ENCODE results near the gene CUL4B. TPM values are rescaled to one million over a fixed set of nuclear protein-coding genes. Genes with fewer than 3 reads are reported as not detected.

CUL4B gene
- total and polyA plus RNA-seq, 10 of the 15 experiments (the other 5 are each of a cell fraction or from before 2014, with no cell fraction given), result 11.0 to 37.3 (median 24.4) TPM

DNA sequence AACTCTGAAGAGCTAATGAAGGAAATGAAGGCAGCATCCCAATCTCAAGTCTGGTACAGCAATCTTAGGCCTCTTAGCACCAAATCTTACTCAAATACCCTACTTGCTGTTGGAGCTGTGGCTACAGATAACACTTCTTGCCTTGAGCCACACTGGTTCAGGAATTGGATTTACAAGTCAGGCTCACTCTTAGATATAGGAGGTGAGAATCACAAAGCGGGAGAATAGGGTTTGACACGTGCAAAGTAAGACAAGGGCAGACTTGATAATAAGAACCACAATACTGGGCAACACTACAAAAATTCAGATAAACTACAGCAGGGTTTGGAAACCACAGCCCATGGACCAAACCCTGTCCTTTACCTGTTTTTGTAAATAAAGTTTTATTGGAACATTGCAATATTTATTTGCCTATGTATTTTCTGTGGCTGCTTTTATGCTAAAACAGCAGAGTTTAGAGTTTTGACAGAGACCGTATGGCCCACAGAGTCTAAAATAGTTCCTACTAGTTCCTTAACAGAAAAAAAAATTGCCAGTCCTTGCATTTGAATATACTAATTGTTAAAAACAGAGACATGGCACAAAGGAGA is 9.3 kb upstream of the CUL4B start:
- DNase-seq (ENCODE audit: low read depth, low spot score) (no peak), ATAC-seq (no peak), FAIRE-seq (no peak)
- ChIA-PET CTCF (no interaction called here), SMC1A (ENCODE audit: uncharacterized antibody, unreplicated experiment) (no interaction called here), POLR2A (no interaction called here), RAD21 (ENCODE audit: unreplicated experiment) (no interaction called here)
- H3K27ac ChIP-seq (ENCODE audit: control insufficient read depth, insufficient read depth), result no peak overlapping the region
- H4K20me1 ChIP-seq (ENCODE audit: control insufficient read depth, insufficient read depth), result no peaks in the 10 kb centered on the region
- H3K36me3 ChIP-seq (ENCODE audit: control insufficient read depth in 2 of 2, insufficient read depth in 2 of 2, low read length in 1 of 2), result no peaks in the 10 kb centered on the region
- no peaks in the 10 kb centered on the region for H3K9me3 ChIP-seq (replicated peaks; ENCODE audit: control insufficient read depth, insufficient read depth, low read length)
- TF ChIP-seq, protein P1, sequence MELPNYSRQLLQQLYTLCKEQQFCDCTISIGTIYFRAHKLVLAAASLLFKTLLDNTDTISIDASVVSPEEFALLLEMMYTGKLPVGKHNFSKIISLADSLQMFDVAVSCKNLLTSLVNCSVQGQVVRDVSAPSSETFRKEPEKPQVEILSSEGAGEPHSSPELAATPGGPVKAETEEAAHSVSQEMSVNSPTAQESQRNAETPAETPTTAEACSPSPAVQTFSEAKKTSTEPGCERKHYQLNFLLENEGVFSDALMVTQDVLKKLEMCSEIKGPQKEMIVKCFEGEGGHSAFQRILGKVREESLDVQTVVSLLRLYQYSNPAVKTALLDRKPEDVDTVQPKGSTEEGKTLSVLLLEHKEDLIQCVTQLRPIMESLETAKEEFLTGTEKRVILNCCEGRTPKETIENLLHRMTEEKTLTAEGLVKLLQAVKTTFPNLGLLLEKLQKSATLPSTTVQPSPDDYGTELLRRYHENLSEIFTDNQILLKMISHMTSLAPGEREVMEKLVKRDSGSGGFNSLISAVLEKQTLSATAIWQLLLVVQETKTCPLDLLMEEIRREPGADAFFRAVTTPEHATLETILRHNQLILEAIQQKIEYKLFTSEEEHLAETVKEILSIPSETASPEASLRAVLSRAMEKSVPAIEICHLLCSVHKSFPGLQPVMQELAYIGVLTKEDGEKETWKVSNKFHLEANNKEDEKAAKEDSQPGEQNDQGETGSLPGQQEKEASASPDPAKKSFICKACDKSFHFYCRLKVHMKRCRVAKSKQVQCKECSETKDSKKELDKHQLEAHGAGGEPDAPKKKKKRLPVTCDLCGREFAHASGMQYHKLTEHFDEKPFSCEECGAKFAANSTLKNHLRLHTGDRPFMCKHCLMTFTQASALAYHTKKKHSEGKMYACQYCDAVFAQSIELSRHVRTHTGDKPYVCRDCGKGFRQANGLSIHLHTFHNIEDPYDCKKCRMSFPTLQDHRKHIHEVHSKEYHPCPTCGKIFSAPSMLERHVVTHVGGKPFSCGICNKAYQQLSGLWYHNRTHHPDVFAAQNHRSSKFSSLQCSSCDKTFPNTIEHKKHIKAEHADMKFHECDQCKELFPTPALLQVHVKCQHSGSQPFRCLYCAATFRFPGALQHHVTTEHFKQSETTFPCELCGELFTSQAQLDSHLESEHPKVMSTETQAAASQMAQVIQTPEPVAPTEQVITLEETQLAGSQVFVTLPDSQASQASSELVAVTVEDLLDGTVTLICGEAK (IDR thresholded peaks at IDR 0.05; ENCODE audit: borderline replicate concordance), result peak; percentile 71
- TF ChIP-seq ZNF274 (IDR thresholded peaks at IDR 0.05; ENCODE audit: insufficient read depth, insufficient read length), result no peak
- 48% methylated on average over 2 of the region's 3 CpGs for WGBS (ENCODE audit: insufficient coverage, insufficient replicate concordance, low lambda C conversion rate, missing lambda C conversion rate)
- no peaks in the 10 kb centered on the region for H3K79me2 ChIP-seq (ENCODE audit: control insufficient read depth, insufficient read depth, low read length)
- BruUV-seq (replicated peaks), result no TSS peak
- no peak overlapping the region for H3K9ac ChIP-seq (ENCODE audit: control insufficient read depth, insufficient read depth, low read length)
- intact Hi-C loops (cut with micrococcal nuclease; ENCODE audit: unreplicated experiment), result no loop called here
- H3K4me1 ChIP-seq (ENCODE audit: control insufficient read depth, insufficient read depth, low read length), result no peaks in the 10 kb centered on the region
- in situ Hi-C loops (cut with MboI), result no loop called here
- H3K27me3 ChIP-seq (replicated peaks in 1 of 2; ENCODE audit: control insufficient read depth in 2 of 2, insufficient read depth in 2 of 2, low read length in 1 of 2), result no peaks in the 10 kb centered on the region
- H3K4me3 ChIP-seq, result no peak overlapping the region
- H3K4me2 ChIP-seq (ENCODE audit: control insufficient read depth, insufficient read depth), result no peak overlapping the region
- H2AFZ ChIP-seq (ENCODE audit: control insufficient read depth, low read depth, low read length), result no peak overlapping the region

DNA sequence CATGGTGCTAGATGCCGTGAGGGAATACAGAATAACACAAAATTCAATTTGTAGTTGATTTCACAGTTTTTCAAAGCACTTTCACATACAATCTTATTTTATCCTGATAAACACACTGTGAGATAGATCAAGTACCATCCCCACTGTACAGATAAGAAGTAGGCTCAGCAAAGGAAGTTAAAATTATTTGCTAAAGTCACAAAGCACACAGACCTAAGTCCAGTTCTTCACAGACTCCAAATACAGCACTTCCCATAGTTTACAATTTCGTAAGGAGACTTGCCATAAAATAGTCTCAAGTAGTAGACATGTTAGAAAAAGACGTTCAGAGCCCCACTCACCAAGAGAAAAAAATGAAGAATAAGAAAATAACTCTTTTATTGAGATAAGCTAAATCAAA is 7.8 kb upstream of the CUL4B start:
- FAIRE-seq, result no peak
- H3K9ac ChIP-seq (ENCODE audit: control insufficient read depth, insufficient read depth, low read length), result no peak overlapping the region
- no peak overlapping the region for H3K4me2 ChIP-seq (ENCODE audit: control insufficient read depth, insufficient read depth)
- no peaks in the 10 kb centered on the region for H3K79me2 ChIP-seq (ENCODE audit: control insufficient read depth, insufficient read depth, low read length)
- DNase-seq (ENCODE audit: low read depth, low spot score), result no peak
- H3K27me3 ChIP-seq (replicated peaks in 1 of 2; ENCODE audit: control insufficient read depth in 2 of 2, insufficient read depth in 2 of 2, low read length in 1 of 2), result no peaks in the 10 kb centered on the region
- ATAC-seq, result no peak
- no peak overlapping the region for H3K4me3 ChIP-seq
- CTCF ChIA-PET, result no interaction called here
- H3K36me3 ChIP-seq (ENCODE audit: control insufficient read depth in 2 of 2, insufficient read depth in 2 of 2, low read length in 1 of 2), result no peaks in the 10 kb centered on the region
- H3K4me1 ChIP-seq (ENCODE audit: control insufficient read depth, insufficient read depth, low read length), result no peaks in the 10 kb centered on the region
- in situ Hi-C loops (cut with MboI) (no loop called here), intact Hi-C loops (cut with micrococcal nuclease; ENCODE audit: unreplicated experiment) (no loop called here)
- SMC1A ChIA-PET (ENCODE audit: uncharacterized antibody, unreplicated experiment), result interaction anchor here (1.0 to 1.6 kb wide), 2 partner anchors 15 to 93 kb away, joined by 3 read pairs; no protein-coding TSS in a partner anchor
- 40% methylated on average over 3 of the region's 3 CpGs for WGBS (ENCODE audit: insufficient coverage, insufficient replicate concordance, low lambda C conversion rate, missing lambda C conversion rate)
- no peak overlapping the region for H2AFZ ChIP-seq (ENCODE audit: control insufficient read depth, low read depth, low read length)
- no peaks in the 10 kb centered on the region for H3K9me3 ChIP-seq (replicated peaks; ENCODE audit: control insufficient read depth, insufficient read depth, low read length)
- no TSS peak for BruUV-seq (replicated peaks)
- RAD21 ChIA-PET (ENCODE audit: unreplicated experiment), result no interaction called here
- H4K20me1 ChIP-seq (ENCODE audit: control insufficient read depth, insufficient read depth), result no peaks in the 10 kb centered on the region
- H3K27ac ChIP-seq (ENCODE audit: control insufficient read depth, insufficient read depth), result no peak overlapping the region
- POLR2A ChIA-PET, result no interaction called here
- TF ChIP-seq BMI1 (IDR thresholded peaks at IDR 0.05; ENCODE audit: borderline replicate concordance) (no peak), ATF7 (IDR thresholded peaks at IDR 0.05; ENCODE audit: low read depth) (no peak), MEF2B (IDR thresholded peaks at IDR 0.05; ENCODE audit: partially characterized antibody, poor library complexity, severe bottlenecking) (no peak), RBBP5 (conservative IDR thresholded peaks at IDR 0.05) (no peak), SIN3A (IDR thresholded peaks at IDR 0.05; ENCODE audit: low read depth, low read length) (no peak)
- TF ChIP-seq, protein P2, sequence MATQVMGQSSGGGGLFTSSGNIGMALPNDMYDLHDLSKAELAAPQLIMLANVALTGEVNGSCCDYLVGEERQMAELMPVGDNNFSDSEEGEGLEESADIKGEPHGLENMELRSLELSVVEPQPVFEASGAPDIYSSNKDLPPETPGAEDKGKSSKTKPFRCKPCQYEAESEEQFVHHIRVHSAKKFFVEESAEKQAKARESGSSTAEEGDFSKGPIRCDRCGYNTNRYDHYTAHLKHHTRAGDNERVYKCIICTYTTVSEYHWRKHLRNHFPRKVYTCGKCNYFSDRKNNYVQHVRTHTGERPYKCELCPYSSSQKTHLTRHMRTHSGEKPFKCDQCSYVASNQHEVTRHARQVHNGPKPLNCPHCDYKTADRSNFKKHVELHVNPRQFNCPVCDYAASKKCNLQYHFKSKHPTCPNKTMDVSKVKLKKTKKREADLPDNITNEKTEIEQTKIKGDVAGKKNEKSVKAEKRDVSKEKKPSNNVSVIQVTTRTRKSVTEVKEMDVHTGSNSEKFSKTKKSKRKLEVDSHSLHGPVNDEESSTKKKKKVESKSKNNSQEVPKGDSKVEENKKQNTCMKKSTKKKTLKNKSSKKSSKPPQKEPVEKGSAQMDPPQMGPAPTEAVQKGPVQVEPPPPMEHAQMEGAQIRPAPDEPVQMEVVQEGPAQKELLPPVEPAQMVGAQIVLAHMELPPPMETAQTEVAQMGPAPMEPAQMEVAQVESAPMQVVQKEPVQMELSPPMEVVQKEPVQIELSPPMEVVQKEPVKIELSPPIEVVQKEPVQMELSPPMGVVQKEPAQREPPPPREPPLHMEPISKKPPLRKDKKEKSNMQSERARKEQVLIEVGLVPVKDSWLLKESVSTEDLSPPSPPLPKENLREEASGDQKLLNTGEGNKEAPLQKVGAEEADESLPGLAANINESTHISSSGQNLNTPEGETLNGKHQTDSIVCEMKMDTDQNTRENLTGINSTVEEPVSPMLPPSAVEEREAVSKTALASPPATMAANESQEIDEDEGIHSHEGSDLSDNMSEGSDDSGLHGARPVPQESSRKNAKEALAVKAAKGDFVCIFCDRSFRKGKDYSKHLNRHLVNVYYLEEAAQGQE (IDR thresholded peaks at IDR 0.05; ENCODE audit: low read depth, low read length), result no peak
- TF ChIP-seq, protein P3, sequence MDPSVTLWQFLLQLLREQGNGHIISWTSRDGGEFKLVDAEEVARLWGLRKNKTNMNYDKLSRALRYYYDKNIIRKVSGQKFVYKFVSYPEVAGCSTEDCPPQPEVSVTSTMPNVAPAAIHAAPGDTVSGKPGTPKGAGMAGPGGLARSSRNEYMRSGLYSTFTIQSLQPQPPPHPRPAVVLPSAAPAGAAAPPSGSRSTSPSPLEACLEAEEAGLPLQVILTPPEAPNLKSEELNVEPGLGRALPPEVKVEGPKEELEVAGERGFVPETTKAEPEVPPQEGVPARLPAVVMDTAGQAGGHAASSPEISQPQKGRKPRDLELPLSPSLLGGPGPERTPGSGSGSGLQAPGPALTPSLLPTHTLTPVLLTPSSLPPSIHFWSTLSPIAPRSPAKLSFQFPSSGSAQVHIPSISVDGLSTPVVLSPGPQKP (IDR thresholded peaks at IDR 0.05; ENCODE audit: low read depth, low read length), result no peak

All from GM12878 (cell line).